Measurements from ENCODE around the gene GOSR1. TPM values are rescaled to one million over a fixed set of nuclear protein-coding genes. Genes with fewer than 3 reads are reported as not detected.
"Not testable (repeated sequence)": the region's sequence is repeated elsewhere in the genome, so short reads cannot be mapped to it uniquely, and the experiment has no call there.

Gene GOSR1
- total RNA-seq, 1 experiment from 2014 or later: 86.5 TPM

- CTCF ChIA-PET: no interaction called here
These were observed 43.7 kb upstream of the GOSR1 start for GRCh38 chr17:30433514-30433913.

GRCh38 chr17:30436729-30437128, 40.5 kb upstream of the GOSR1 start:
- no peaks in the 10 kb centered on the region for H3K27me3 Mint-ChIP-seq (ENCODE audit: insufficient read depth, unreplicated experiment)
- ChIA-PET CTCF (no interaction called here), POLR2A (no interaction called here)
- no peak for TF ChIP-seq CTCF (IDR thresholded peaks at IDR 0.05; ENCODE audit: insufficient read depth in 1 of 2, low read depth in 1 of 2, low read length in 1 of 2, severe bottlenecking in 1 of 2, unreplicated experiment in 1 of 2)
- DNase-seq: no peak
- H3K4me1 ChIP-seq: no peaks in the 10 kb centered on the region
- no peak overlapping the region for H3K4me3 Mint-ChIP-seq (ENCODE audit: unreplicated experiment)
- H3K4me1 Mint-ChIP-seq (ENCODE audit: low read depth, unreplicated experiment): peaks cover 6% of the 10 kb centered on the region
- intact Hi-C loops (cut with micrococcal nuclease; ENCODE audit: unreplicated experiment): no loop called here
- H3K36me3 Mint-ChIP-seq (ENCODE audit: insufficient read depth, unreplicated experiment): peaks cover 37% of the 10 kb centered on the region
- H3K4me3 ChIP-seq (ENCODE audit: low read depth, low read length): no peak overlapping the region
- BruUV-seq (replicated peaks): no TSS peak
- H3K36me3 ChIP-seq (ENCODE audit: control insufficient read depth, insufficient read depth, low read length): no peaks in the 10 kb centered on the region
- H3K27me3 ChIP-seq (replicated peaks; ENCODE audit: control insufficient read depth, insufficient read depth, low read length): no peaks in the 10 kb centered on the region
- no peaks in the 10 kb centered on the region for H3K9me3 ChIP-seq
- H3K27ac Mint-ChIP-seq (ENCODE audit: unreplicated experiment): no peak overlapping the region
- H3K9me3 Mint-ChIP-seq (ENCODE audit: unreplicated experiment): no peaks in the 10 kb centered on the region

More at GRCh38 chr17:30433514-30433913, 43.7 kb upstream of the GOSR1 start:
- Mint-ChIP-seq H3K36me3 (ENCODE audit: insufficient read depth, unreplicated experiment) (peaks cover 53% of the 10 kb centered on the region), H3K4me3 (ENCODE audit: unreplicated experiment) (no peak overlapping the region), H3K4me1 (ENCODE audit: low read depth, unreplicated experiment) (peaks cover 6% of the 10 kb centered on the region), H3K27me3 (ENCODE audit: insufficient read depth, unreplicated experiment) (no peaks in the 10 kb centered on the region), H3K27ac (ENCODE audit: unreplicated experiment) (no peak overlapping the region), H3K9me3 (ENCODE audit: unreplicated experiment) (no peaks in the 10 kb centered on the region)
- Histone ChIP-seq H3K4me1 (no peaks in the 10 kb centered on the region), H3K4me3 (ENCODE audit: low read depth, low read length) (no peak overlapping the region), H3K36me3 (ENCODE audit: control insufficient read depth, insufficient read depth, low read length) (no peaks in the 10 kb centered on the region), H3K27me3 (replicated peaks; ENCODE audit: control insufficient read depth, insufficient read depth, low read length) (no peaks in the 10 kb centered on the region), H3K9me3 (no peaks in the 10 kb centered on the region)
- POLR2A ChIA-PET: no interaction called here
- BruUV-seq (replicated peaks): no TSS peak
- intact Hi-C loops (cut with micrococcal nuclease; ENCODE audit: unreplicated experiment): no loop called here
- TF ChIP-seq CTCF (IDR thresholded peaks at IDR 0.05; ENCODE audit: insufficient read depth in 1 of 2, low read depth in 1 of 2, low read length in 1 of 2, severe bottlenecking in 1 of 2, unreplicated experiment in 1 of 2): no peak
- DNase-seq: no peak

GRCh38 chr17:30443721-30444120, 33.5 kb upstream of the GOSR1 start:
- BruUV-seq (replicated peaks): no TSS peak
- ChIA-PET POLR2A (no interaction called here), CTCF (no interaction called here)
- H3K27ac Mint-ChIP-seq (ENCODE audit: unreplicated experiment): no peak overlapping the region
- Histone ChIP-seq H3K27me3 (replicated peaks; ENCODE audit: control insufficient read depth, insufficient read depth, low read length) (no peaks in the 10 kb centered on the region), H3K4me3 (ENCODE audit: low read depth, low read length) (no peak overlapping the region), H3K36me3 (ENCODE audit: control insufficient read depth, insufficient read depth, low read length) (no peaks in the 10 kb centered on the region), H3K9me3 (no peaks in the 10 kb centered on the region), H3K4me1 (peaks cover 18% of the 10 kb centered on the region)
- peaks cover 46% of the 10 kb centered on the region for H3K36me3 Mint-ChIP-seq (ENCODE audit: insufficient read depth, unreplicated experiment)
- H3K27me3 Mint-ChIP-seq (ENCODE audit: insufficient read depth, unreplicated experiment): no peaks in the 10 kb centered on the region
- TF ChIP-seq CTCF (IDR thresholded peaks at IDR 0.05; ENCODE audit: insufficient read depth in 1 of 2, low read depth in 1 of 2, low read length in 1 of 2, severe bottlenecking in 1 of 2, unreplicated experiment in 1 of 2): no peak
- no peak for DNase-seq
- intact Hi-C loops (cut with micrococcal nuclease; ENCODE audit: unreplicated experiment): no loop called here
- H3K4me3 Mint-ChIP-seq (ENCODE audit: unreplicated experiment): no peak overlapping the region
- peaks cover 22% of the 10 kb centered on the region for H3K4me1 Mint-ChIP-seq (ENCODE audit: low read depth, unreplicated experiment)
- H3K9me3 Mint-ChIP-seq (ENCODE audit: unreplicated experiment): no peaks in the 10 kb centered on the region

- H3K27me3 ChIP-seq (replicated peaks; ENCODE audit: control insufficient read depth, insufficient read depth, low read length); BruUV-seq (replicated peaks); H3K27me3 Mint-ChIP-seq (ENCODE audit: insufficient read depth, unreplicated experiment); DNase-seq; H3K9me3 ChIP-seq; H3K36me3 ChIP-seq (ENCODE audit: control insufficient read depth, insufficient read depth, low read length); H3K4me3 Mint-ChIP-seq (ENCODE audit: unreplicated experiment); H3K9me3 Mint-ChIP-seq (ENCODE audit: unreplicated experiment); intact Hi-C loops (cut with micrococcal nuclease; ENCODE audit: unreplicated experiment); H3K27ac Mint-ChIP-seq (ENCODE audit: unreplicated experiment); POLR2A ChIA-PET; H3K4me3 ChIP-seq (ENCODE audit: low read depth, low read length); CTCF ChIA-PET: not testable (repeated sequence)
- H3K4me1 Mint-ChIP-seq (ENCODE audit: low read depth, unreplicated experiment): peaks cover 38% of the 10 kb centered on the region
- peaks cover 38% of the 10 kb centered on the region for H3K4me1 ChIP-seq
- H3K36me3 Mint-ChIP-seq (ENCODE audit: insufficient read depth, unreplicated experiment): peaks cover 60% of the 10 kb centered on the region
These were observed 30.6 kb upstream of the GOSR1 start for GRCh38 chr17:30446640-30447039.
